GM12801 (cell line): ENCODE measurements around the gene PRDM8.

Experiments used
- TF ChIP-seq, protein P1 (sequence below): IDR thresholded peaks from one replicate; pipeline ENCODE4 v1.5.1; 2011; ENCODE audit warnings: control low read depth; ENCODE audit not compliant: insufficient read length; ENCODE audit errors: extremely low read depth

PRDM8 gene

DNA sequence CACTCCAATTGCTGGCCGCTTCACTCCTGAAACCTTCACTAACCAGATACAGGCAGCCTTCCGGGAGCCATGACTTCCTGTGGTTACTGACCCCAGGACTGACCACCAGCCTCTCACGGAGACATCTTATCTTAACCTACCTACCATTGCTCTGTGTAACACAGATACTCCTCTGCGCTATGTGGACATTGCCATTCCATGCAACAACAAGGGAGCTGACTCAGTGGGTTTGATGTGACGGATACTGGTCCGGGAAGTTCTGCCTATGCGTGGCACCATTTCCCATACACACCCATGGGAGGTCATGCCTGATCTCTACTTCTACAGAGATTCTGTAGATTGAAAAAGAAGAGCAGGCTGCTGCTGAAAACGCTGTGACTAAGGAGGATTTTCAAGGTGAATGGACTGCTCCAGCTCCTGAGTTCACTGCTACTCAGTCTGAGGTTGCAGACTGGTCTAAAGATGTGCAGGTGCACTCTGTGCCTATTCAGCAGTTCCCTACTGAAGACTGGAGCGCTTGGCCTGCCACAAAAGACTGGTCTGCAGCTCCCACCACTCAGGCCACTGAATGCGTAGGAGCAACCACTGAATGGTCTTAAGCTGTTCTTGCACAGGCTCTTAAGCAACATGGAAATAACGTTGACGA, 35.8 kb upstream of the PRDM8 start:
- TF ChIP-seq, protein P1, sequence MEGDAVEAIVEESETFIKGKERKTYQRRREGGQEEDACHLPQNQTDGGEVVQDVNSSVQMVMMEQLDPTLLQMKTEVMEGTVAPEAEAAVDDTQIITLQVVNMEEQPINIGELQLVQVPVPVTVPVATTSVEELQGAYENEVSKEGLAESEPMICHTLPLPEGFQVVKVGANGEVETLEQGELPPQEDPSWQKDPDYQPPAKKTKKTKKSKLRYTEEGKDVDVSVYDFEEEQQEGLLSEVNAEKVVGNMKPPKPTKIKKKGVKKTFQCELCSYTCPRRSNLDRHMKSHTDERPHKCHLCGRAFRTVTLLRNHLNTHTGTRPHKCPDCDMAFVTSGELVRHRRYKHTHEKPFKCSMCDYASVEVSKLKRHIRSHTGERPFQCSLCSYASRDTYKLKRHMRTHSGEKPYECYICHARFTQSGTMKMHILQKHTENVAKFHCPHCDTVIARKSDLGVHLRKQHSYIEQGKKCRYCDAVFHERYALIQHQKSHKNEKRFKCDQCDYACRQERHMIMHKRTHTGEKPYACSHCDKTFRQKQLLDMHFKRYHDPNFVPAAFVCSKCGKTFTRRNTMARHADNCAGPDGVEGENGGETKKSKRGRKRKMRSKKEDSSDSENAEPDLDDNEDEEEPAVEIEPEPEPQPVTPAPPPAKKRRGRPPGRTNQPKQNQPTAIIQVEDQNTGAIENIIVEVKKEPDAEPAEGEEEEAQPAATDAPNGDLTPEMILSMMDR = no peak

- TF ChIP-seq, protein P1 = no peak
Observed at GRCh38 chr4:80162418-80162817, 34.9 kb upstream of the PRDM8 start.

GRCh38 chr4:80165855-80166254, 31.4 kb upstream of the PRDM8 start:
- TF ChIP-seq, protein P1 = no peak

GRCh38 chr4:80171251-80171650, 26.1 kb upstream of the PRDM8 start:
- TF ChIP-seq, protein P1 = no peak

DNA sequence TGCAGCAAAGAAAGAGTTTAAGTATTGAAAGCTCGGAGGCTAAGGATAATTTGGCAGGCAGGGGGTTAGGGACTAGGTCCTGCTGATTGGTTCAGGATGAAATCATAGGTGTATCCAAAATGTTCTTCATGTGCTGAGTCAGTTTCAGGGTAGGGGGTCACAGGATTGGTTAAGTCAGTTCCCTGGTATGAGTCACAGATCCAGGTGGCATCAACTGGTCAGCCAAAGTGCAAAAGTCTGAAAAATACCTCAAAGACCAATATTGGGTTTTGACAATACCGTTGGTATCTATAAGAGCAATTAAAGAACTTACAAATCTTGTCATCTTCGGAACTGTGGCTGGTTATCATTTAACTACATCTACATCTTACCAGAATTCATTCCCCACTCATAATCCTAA, 25.6 kb upstream of the PRDM8 start:
- TF ChIP-seq, protein P1 = no peak

DNA sequence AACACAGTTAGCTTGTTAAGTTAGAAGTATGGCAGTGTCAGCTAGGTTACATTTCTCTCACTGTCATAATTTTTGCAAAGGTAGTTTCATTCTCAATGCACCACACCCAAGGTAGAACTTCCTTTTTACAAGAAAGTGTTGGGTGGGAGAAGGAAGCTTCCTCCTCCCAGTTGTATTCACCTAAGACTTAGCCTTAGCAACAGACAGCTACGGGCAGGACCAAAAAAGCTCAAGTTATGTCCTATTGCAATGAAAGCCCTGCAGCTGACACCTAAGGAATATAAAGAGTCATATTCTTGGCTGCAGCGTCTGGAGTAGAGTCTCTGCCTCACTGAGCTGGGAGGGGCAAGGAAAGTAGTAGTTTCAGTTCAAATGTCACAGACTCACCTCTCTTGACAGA, 25.1 kb upstream of the PRDM8 start:
- TF ChIP-seq, protein P1 = no peak

- TF ChIP-seq, protein P1 = no peak
Observed at GRCh38 chr4:80173401-80173800, 23.9 kb upstream of the PRDM8 start.
